K562 (cell line): ENCODE measurements around the gene CRNN. TPM values are rescaled to one million over a fixed set of nuclear protein-coding genes. Genes with fewer than 3 reads are reported as not detected.

Experiments
- ATAC-seq: fragments of 200-7000 bp; cut with Tn5 transposase; 3 replicates; pipeline ENCODE4 v1.9.1; 2020; ENCODE audit warnings: moderate library complexity
- BruUV-seq: library from RNA; stranded (reverse); fragments of 400-500 nt; replicated peaks from 2 replicates; lab custom pipeline; 2021; lab: Mats Ljungman, UMichigan
- CTCF ChIA-PET: fragments of 300-600 bp; formaldehyde crosslinking; extraction: SDS; loops from one replicate; lab custom pipeline; 2021; ENCODE audit warnings: low intra/inter-chr PET ratio; lab: Yijun Ruan, JAX
- POLR2A ChIA-PET: fragments of 300-600, 350-650 bp; sonication (Branson Sonifier 250); formaldehyde crosslinking; extraction: SDS; loops from one replicate; lab custom pipeline; 2021; ENCODE audit warnings: antibody characterized with exemption, inconsistent platforms; lab: Yijun Ruan, JAX
- DNase-seq, 4 experiments: peaks; one replicate each; pipeline versions ENCODE4 v3.0.0 to v3.0.0-alpha.2; 2011 to 2018; ENCODE audit warnings: low spot score in 3 of 4, mixed read lengths in 3 of 4; ENCODE audit errors: extremely low read depth in 1 of 4
- FAIRE-seq: peaks from 2 replicates; lab custom pipeline; 2011; peaks lifted over from hg19 to GRCh38; lab: Jason Lieb, UNC
- H2AFZ ChIP-seq: 2 replicates; pipeline ENCODE4 v1.6.0; 2011; ENCODE audit warnings: low read depth, low read length, control low read depth, inconsistent platforms
- H3K27ac ChIP-seq: fragments of 200-600 bp; 3 replicates; pipeline ENCODE4 v1.8.0; 2011; ENCODE audit warnings: low read depth, mild to moderate bottlenecking, control low read depth, inconsistent platforms, low read length, moderate library complexity, mixed read lengths; ENCODE audit errors: extremely low read depth
- H3K27me3 ChIP-seq, 2 experiments: fragments of 300-600 bp in 1 of 2; 2 replicates in 1 of 2; 3 replicates in 1 of 2; pipeline versions ENCODE4 v1.6.0 to v1.8.0; 2011; ENCODE audit warnings: inconsistent platforms in 2 of 2, low read length in 2 of 2, mild to moderate bottlenecking in 1 of 2, mixed read lengths in 1 of 2, moderate library complexity in 1 of 2; ENCODE audit not compliant: control insufficient read depth in 2 of 2, insufficient read depth in 2 of 2
- H3K36me3 ChIP-seq: fragments of 300-600 bp; 3 replicates; pipeline ENCODE4 v1.8.0; 2011; ENCODE audit warnings: mild to moderate bottlenecking, low read length, inconsistent platforms; ENCODE audit not compliant: control insufficient read depth, insufficient read depth
- H3K4me1 ChIP-seq, 2 experiments: fragments of 200-600 bp in 1 of 2; replicated peaks in 1 of 2; 2 replicates in 1 of 2; 3 replicates in 1 of 2; pipeline versions ENCODE4 v1.5.1 to v1.8.0; 2011; ENCODE audit warnings: inconsistent platforms in 2 of 2, low read length in 2 of 2, mild to moderate bottlenecking in 1 of 2, mixed read lengths in 1 of 2, moderate library complexity in 1 of 2; ENCODE audit not compliant: control insufficient read depth in 2 of 2, insufficient read depth in 2 of 2
- H3K4me2 ChIP-seq: 2 replicates; pipeline ENCODE4 v1.6.1; 2011; ENCODE audit warnings: low read length, control low read depth, inconsistent platforms, mixed read lengths; ENCODE audit not compliant: insufficient read depth
- H3K4me3 ChIP-seq: fragments of 200-600 bp; sonication (generic), shearing (Covaris generic); 2 replicates; pipeline ENCODE4 v1.5.1; 2016; ENCODE audit warnings: control low read depth, inconsistent platforms
- H3K79me2 ChIP-seq: fragments of 200-600 bp; 3 replicates; pipeline ENCODE4 v1.8.0; 2011; ENCODE audit warnings: low read length, inconsistent platforms; ENCODE audit not compliant: control insufficient read depth, insufficient read depth
- H3K9ac ChIP-seq, 2 experiments: 2 replicates each; pipeline versions ENCODE4 v1.6.0 to v1.6.1; 2011; ENCODE audit warnings: low read depth in 2 of 2, low read length in 2 of 2, control low read depth in 1 of 2, inconsistent platforms in 1 of 2, mild to moderate bottlenecking in 1 of 2, mixed read lengths in 1 of 2; ENCODE audit not compliant: insufficient read depth in 1 of 2
- H3K9me1 ChIP-seq: one replicate; pipeline ENCODE4 v1.6.0; 2011; ENCODE audit warnings: inconsistent platforms, mild to moderate bottlenecking, low read length, moderate library complexity; ENCODE audit not compliant: control insufficient read depth, insufficient read depth
- H3K9me3 ChIP-seq: replicated peaks from 2 replicates; pipeline ENCODE4 v1.5.1; 2011; ENCODE audit warnings: low read depth, low read length, inconsistent platforms; ENCODE audit not compliant: control insufficient read depth, insufficient read depth
- H4K20me1 ChIP-seq: replicated peaks from 2 replicates; pipeline ENCODE4 v1.6.1; 2011; ENCODE audit warnings: low read length, inconsistent platforms, mixed read lengths; ENCODE audit not compliant: control insufficient read depth, insufficient read depth
- NFE2L1 ChIP-seq: fragments of 450-650 bp; IDR thresholded peaks from 2 replicates; pipeline ENCODE4 v1.6.1; 2016; ENCODE audit warnings: missing genetic modification characterization, low read depth, mild to moderate bottlenecking, missing compliant biosample characterization, moderate library complexity, borderline replicate concordance
- PTTG1 ChIP-seq: fragments of 450-650 bp; IDR thresholded peaks from 2 replicates; pipeline ENCODE4 v1.6.1; 2016; ENCODE audit warnings: low read depth, mild to moderate bottlenecking, missing genetic modification characterization, missing compliant biosample characterization
- RAD21 ChIP-seq, 2 experiments: fragments of 250-450 bp in 1 of 2; fragments of 450-650 bp in 1 of 2; sonication (Bioruptor Pico) in 1 of 2; formaldehyde crosslinking in 1 of 2; IDR thresholded peaks in 1 of 2; conservative IDR thresholded peaks in 1 of 2; 2 replicates each; pipeline versions ENCODE4 v1.4.0 to v1.8.0; 2020 to 2022; ENCODE audit warnings: mild to moderate bottlenecking in 2 of 2, moderate library complexity in 1 of 2
- WGBS: fragments of 100-300 bp; shearing (Covaris generic); methylation state at CpG from one replicate; pipeline ENCODE4 v1.1.6; 2016; ENCODE audit warnings: low coverage, mixed read lengths; ENCODE audit not compliant: insufficient coverage; ENCODE audit errors: missing lambda C conversion rate; 5-methylcytosine and 5-hydroxymethylcytosine counted together
- in situ Hi-C: fragments of 300-500 bp; cut with MboI; formaldehyde crosslinking; loops from 4 replicates; pipeline ENCODE4 v1.15.0; 2018; ENCODE audit warnings: inconsistent platforms, mixed read lengths
- intact Hi-C: fragments of 100-400 bp; cut with micrococcal nuclease; formaldehyde crosslinking; loops from 2 replicates; pipeline ENCODE4 v1.14.2; 2022
- polyA plus RNA-seq, 8 experiments: library from polyadenylated mRNA; depleted of rRNA in 4 of 8; stranded (reverse) in 5 of 8; unstranded in 3 of 8; fragments of >200 nt; fragmentation: Nextera tagmentation in 2 of 8; fragmentation: Illumina TruSeq in 1 of 8; extraction: Ambion mirVana in 2 of 8; extraction: Trizol in 1 of 8; gene quantifications; 2 replicates each; pipeline versions ENCODE4 v1.2.1 to v1.2.3, GENCODE V29; 2011 to 2014; ENCODE audit warnings: inconsistent platforms in 1 of 8, missing spikeins in 1 of 8
- total RNA-seq, 7 experiments: library from RNA; depleted of rRNA in 6 of 7; stranded (reverse); fragments of >200 nt in 6 of 7; fragmentation: Illumina TruSeq in 2 of 7; extraction: Trizol in 2 of 7; gene quantifications; 2 replicates each; pipeline versions ENCODE4 v1.2.1 to v1.2.3, GENCODE V29; 2011 to 2021; ENCODE audit warnings: low replicate concordance in 1 of 7
- TF ChIP-seq, protein P1 (sequence below): fragments of 450-650 bp; IDR thresholded peaks from 2 replicates; pipeline ENCODE4 v1.6.1; 2016; ENCODE audit warnings: borderline replicate concordance
- TF ChIP-seq, protein P2 (sequence below), 3 experiments: IDR thresholded peaks in 2 of 3; conservative IDR thresholded peaks in 1 of 3; 2 replicates each; pipeline ENCODE4 v1.5.1; 2011 to 2012; ENCODE audit warnings: low read length in 3 of 3, mild to moderate bottlenecking in 3 of 3, control low read depth in 2 of 3, improper control_type of control experiment in 1 of 3, inconsistent platforms in 1 of 3, low read depth in 1 of 3, mixed read lengths in 1 of 3, moderate library complexity in 1 of 3; ENCODE audit not compliant: insufficient read depth in 2 of 3

Gene CRNN
- total and polyA plus RNA-seq, 9 of the 15 experiments (the other 6 are each of a cell fraction or from before 2014, with no cell fraction given): not detected

DNA sequence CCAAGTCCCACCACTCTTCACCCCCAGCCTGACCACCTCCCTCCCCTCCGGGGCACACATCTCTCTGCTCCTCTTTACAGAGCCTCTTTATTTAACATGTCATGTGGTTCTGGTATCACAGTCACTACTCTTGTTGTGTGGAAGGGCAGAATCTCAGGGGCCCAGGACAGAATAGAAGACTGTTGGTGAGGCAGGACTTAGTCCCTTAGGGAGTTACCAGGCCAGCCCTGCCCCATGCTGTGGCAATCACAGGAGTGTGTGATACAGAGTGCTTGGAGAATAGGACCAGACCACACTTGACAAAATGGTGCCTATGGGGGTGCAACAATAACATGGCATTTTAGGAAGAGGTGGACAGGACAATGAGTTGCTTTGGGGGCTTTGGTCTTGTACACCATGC is 43.0 kb upstream of the CRNN start (continued):
- TF ChIP-seq, protein P1, sequence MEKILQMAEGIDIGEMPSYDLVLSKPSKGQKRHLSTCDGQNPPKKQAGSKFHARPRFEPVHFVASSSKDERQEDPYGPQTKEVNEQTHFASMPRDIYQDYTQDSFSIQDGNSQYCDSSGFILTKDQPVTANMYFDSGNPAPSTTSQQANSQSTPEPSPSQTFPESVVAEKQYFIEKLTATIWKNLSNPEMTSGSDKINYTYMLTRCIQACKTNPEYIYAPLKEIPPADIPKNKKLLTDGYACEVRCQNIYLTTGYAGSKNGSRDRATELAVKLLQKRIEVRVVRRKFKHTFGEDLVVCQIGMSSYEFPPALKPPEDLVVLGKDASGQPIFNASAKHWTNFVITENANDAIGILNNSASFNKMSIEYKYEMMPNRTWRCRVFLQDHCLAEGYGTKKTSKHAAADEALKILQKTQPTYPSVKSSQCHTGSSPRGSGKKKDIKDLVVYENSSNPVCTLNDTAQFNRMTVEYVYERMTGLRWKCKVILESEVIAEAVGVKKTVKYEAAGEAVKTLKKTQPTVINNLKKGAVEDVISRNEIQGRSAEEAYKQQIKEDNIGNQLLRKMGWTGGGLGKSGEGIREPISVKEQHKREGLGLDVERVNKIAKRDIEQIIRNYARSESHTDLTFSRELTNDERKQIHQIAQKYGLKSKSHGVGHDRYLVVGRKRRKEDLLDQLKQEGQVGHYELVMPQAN: no peak
- TF ChIP-seq PTTG1 (tag): no peak

DNA sequence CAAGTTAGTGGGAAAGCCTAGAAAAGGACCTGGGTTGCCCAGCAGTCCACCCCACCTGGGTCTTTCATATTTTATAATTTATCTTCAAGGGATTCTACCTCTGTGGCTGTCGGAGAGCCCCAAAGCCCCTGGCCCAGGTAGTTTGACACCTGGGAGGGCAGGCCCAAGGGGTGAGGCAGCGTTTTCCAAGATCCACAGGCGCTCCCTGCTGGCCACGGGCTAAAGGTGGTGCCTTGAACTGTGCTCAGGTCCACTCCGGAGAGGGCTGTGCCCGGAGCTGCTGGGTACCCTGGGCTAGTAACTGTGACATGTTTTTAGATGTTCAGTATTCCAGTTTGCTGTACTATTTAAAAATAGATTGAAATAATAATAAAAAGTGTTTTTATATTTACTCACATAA is 37.2 kb upstream of the CRNN start:
- 0 out of 4 replicates have a peak, but pooled peaks of 1 of the 2 experiments have one; percentile 18 for TF ChIP-seq RAD21 (CRISPR knock-in tag; conservative IDR thresholded peaks at IDR 0.05 in 1 of 2, IDR thresholded peaks at IDR 0.05 in 1 of 2)
- TF ChIP-seq, protein P2, sequence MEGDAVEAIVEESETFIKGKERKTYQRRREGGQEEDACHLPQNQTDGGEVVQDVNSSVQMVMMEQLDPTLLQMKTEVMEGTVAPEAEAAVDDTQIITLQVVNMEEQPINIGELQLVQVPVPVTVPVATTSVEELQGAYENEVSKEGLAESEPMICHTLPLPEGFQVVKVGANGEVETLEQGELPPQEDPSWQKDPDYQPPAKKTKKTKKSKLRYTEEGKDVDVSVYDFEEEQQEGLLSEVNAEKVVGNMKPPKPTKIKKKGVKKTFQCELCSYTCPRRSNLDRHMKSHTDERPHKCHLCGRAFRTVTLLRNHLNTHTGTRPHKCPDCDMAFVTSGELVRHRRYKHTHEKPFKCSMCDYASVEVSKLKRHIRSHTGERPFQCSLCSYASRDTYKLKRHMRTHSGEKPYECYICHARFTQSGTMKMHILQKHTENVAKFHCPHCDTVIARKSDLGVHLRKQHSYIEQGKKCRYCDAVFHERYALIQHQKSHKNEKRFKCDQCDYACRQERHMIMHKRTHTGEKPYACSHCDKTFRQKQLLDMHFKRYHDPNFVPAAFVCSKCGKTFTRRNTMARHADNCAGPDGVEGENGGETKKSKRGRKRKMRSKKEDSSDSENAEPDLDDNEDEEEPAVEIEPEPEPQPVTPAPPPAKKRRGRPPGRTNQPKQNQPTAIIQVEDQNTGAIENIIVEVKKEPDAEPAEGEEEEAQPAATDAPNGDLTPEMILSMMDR (IDR thresholded peaks at IDR 0.05 in 2 of 3, conservative IDR thresholded peaks at IDR 0.05 in 1 of 3; ENCODE audit: insufficient read depth in 2 of 3, low read depth in 1 of 3, low read length in 3 of 3): peak; percentile 25 to 52 (median 44); a peak in 5 of 6 replicates
- TF ChIP-seq NFE2L1 (tag): no peak
- Histone ChIP-seq H3K9ac (no peak overlapping the region), H3K79me2 (no peaks in the 10 kb centered on the region), H3K4me1 (no peaks in the 10 kb centered on the region), H4K20me1 (no peaks in the 10 kb centered on the region), H3K4me2 (no peak overlapping the region), H3K36me3 (no peaks in the 10 kb centered on the region), H2AFZ (no peak overlapping the region), H3K27ac (no peak overlapping the region), H3K27me3 (no peaks in the 10 kb centered on the region), H3K9me1 (no peaks in the 10 kb centered on the region), H3K9me3 (no peaks in the 10 kb centered on the region), H3K4me3 (no peak overlapping the region)
- WGBS: 3% methylated on average over 6 of the region's 6 CpGs
- POLR2A ChIA-PET: interaction anchor here (0.5 to 0.6 kb wide), 2 partner anchors 380 to 1150 kb away, joined by 3 to 4 read pairs; no protein-coding TSS in a partner anchor
- peak; percentile 81 for ATAC-seq
- intact Hi-C loops: no loop called here
- DNase-seq: peak in 2 of 4 experiments; percentile 8 to 21
- no peak for FAIRE-seq
- in situ Hi-C loops: no loop called here
- CTCF ChIA-PET: interaction anchor here (1.1 kb wide), 1 partner anchor 261 kb away, joined by 5 read pairs; no protein-coding TSS in a partner anchor
- no TSS peak for BruUV-seq
